NB4 (cell line): Measurements from ENCODE around the gene TTYH3.

Source experiments
- CTCF ChIP-seq: IDR thresholded peaks from one replicate; pipeline ENCODE4 v1.5.1; 2012; ENCODE audit warnings: low read depth, low read length
- MAX ChIP-seq: IDR thresholded peaks from 2 replicates; pipeline ENCODE4 v1.6.1; 2011; ENCODE audit warnings: low read depth, low read length
- POLR2A ChIP-seq: IDR thresholded peaks from 2 replicates; pipeline ENCODE4 v1.6.1; 2011; ENCODE audit warnings: mild to moderate bottlenecking; ENCODE audit not compliant: insufficient read length; ENCODE audit errors: extremely low read depth

DNA sequence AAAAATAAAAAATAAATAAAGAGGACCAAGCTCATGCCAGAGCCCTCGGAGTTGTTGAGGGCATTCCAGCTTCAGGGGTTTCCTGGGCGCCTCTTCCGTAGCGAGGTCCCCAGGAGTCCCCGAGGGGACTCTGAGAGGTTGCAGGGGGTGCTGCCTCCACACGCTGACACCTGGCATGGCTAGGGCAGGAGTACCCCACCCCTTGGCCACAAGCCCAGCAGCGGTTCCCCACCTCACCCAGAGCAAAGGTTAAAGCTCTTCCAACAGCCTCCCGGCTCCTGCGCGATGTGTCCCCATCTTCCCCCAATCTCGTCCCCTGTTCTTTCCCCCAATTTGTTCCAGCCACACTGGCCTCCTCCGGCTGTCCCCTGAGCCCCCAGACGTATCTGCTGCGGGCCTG lies 60.8 kb downstream of the TTYH3 start:
- TF ChIP-seq CTCF (no peak), POLR2A (no peak), MAX (no peak)
